Mesothelial cell of epicardium (in vitro differentiated cells): Measurements from ENCODE around the gene CASKIN2. TPM values are rescaled to one million over a fixed set of nuclear protein-coding genes. Genes with fewer than 3 reads are reported as not detected.
"Not testable (repeated sequence)": the region's sequence is repeated elsewhere in the genome, so short reads cannot be mapped to it uniquely, and the experiment has no call there.

Experiments used
- DNase-seq, 2 experiments: peaks; one replicate each; pipeline ENCODE4 v3.0.0; 2021; ENCODE audit warnings: low spot score in 2 of 2; ENCODE audit not compliant: unreplicated experiment in 2 of 2
- H3K27ac Mint-ChIP-seq: 2 replicates; pipeline ENCODE4 v1.8.0; 2021; ENCODE audit warnings: mixed read lengths
- H3K27me3 Mint-ChIP-seq: 2 replicates; pipeline ENCODE4 v1.8.0; 2021; ENCODE audit warnings: low read depth, mixed read lengths
- H3K36me3 Mint-ChIP-seq: 2 replicates; pipeline ENCODE4 v1.8.0; 2021; ENCODE audit warnings: mixed read lengths
- H3K4me1 Mint-ChIP-seq: 2 replicates; pipeline ENCODE4 v1.8.0; 2021; ENCODE audit warnings: mixed read lengths
- H3K4me3 Mint-ChIP-seq: 2 replicates; pipeline ENCODE4 v1.8.0; 2021; ENCODE audit warnings: mild to moderate bottlenecking, moderate library complexity, mixed read lengths
- H3K9me3 Mint-ChIP-seq: 2 replicates; pipeline ENCODE4 v1.8.0; 2021; ENCODE audit warnings: mixed read lengths
- total RNA-seq: library from RNA; stranded (reverse); gene quantifications from 3 replicates; pipeline ENCODE4 v1.2.1, GENCODE V29; 2021
- TF ChIP-seq, protein P1 (sequence below): fragments of 200-600 bp; sonication (generic); IDR thresholded peaks from one replicate; pipeline ENCODE4 v1.5.0; 2021; ENCODE audit warnings: antibody characterized with exemption; ENCODE audit not compliant: unreplicated experiment

CASKIN2 gene
- total RNA-seq, 1 donor from 2014 or later: 37.4 TPM

DNA sequence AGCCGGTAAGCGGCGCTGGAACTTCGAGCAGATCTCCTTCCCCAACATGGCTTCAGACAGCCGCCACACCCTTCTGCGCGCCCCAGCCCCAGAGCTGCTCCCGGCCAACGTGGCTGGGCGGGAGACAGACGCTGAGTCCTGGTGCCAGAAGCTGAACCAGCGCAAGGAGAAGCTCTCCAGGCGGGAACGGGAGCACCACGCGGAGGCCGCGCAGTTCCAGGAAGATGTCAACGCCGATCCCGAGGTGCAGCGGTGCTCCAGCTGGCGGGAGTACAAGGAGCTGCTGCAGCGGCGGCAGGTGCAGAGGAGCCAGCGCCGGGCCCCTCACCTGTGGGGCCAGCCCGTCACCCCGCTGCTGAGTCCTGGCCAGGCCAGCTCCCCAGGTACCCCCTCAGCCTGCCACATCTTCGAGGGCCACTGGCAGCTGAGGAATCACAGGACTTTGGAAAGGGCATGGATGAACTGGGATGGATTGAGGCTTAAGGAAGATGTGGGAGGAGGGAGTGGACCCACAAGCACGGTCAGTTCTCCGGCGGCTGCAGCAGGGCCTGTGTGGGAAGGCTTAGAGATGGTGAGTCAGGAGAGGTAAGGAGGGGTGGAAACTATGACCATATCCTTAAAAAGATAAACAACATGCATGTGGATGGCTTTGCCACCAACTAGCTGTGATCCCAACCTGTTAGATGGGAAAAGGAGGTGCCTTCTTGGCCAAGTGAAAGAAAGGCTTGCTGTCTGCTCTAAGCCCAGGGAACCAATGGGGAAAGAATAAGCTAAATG, 6.8 kb upstream of the CASKIN2 start:
- H3K4me3 Mint-ChIP-seq: no peak overlapping the region
- H3K27ac Mint-ChIP-seq: no peak overlapping the region
- peaks cover 14% of the 10 kb centered on the region for H3K36me3 Mint-ChIP-seq
- DNase-seq: no peak
- H3K27me3 Mint-ChIP-seq: peaks cover 12% of the 10 kb centered on the region
- TF ChIP-seq, protein P1, sequence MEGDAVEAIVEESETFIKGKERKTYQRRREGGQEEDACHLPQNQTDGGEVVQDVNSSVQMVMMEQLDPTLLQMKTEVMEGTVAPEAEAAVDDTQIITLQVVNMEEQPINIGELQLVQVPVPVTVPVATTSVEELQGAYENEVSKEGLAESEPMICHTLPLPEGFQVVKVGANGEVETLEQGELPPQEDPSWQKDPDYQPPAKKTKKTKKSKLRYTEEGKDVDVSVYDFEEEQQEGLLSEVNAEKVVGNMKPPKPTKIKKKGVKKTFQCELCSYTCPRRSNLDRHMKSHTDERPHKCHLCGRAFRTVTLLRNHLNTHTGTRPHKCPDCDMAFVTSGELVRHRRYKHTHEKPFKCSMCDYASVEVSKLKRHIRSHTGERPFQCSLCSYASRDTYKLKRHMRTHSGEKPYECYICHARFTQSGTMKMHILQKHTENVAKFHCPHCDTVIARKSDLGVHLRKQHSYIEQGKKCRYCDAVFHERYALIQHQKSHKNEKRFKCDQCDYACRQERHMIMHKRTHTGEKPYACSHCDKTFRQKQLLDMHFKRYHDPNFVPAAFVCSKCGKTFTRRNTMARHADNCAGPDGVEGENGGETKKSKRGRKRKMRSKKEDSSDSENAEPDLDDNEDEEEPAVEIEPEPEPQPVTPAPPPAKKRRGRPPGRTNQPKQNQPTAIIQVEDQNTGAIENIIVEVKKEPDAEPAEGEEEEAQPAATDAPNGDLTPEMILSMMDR: no peak
- H3K4me1 Mint-ChIP-seq: peaks cover 20% of the 10 kb centered on the region
- H3K9me3 Mint-ChIP-seq: no peaks in the 10 kb centered on the region

DNA sequence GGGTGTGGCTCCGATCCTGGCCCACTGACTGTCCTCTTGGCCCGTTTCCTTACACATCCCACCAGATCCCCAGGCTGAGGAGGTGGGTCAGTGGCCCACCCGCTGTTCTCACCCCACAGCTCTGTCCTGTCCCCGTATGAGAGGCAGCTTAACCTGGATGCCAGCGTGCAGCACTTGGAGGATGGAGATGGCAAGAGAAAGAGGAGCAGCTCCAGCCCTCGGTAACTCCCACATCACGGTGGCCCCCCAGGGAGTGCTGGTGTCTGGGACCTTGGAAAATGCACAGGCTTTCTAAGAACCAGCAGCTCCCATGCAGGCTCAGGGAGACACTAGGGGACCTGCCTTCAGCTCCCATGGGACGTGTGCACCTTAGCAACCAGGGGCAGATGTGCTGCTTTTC, 6.0 kb upstream of the CASKIN2 start:
- Mint-ChIP-seq H3K27ac (no peak overlapping the region), H3K4me1 (peaks cover 17% of the 10 kb centered on the region), H3K9me3 (no peaks in the 10 kb centered on the region), H3K27me3 (peaks cover 3% of the 10 kb centered on the region), H3K36me3 (peaks cover 14% of the 10 kb centered on the region), H3K4me3 (no peak overlapping the region)
- TF ChIP-seq, protein P1: no peak
- no peak for DNase-seq

DNA sequence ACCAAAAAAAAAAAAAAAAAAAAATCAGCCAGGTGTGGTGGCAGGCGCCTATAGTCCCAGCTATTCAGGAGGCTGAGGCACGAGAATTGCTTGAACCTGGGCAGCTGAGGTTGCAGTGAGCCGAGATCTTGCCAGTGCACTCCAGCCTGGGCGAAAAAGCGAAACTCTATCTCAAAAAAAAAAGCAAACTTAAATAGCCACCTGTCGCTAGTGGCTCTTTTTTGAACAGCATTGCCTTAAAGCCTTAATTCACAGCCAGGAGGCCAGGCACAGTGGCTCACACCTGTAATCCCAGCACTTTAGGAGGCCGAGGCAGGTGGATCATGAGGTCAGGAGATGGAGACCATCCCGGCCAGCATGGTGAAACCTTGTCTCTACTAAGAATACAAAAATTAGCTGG, 5.1 kb upstream of the CASKIN2 start:
- H3K36me3 Mint-ChIP-seq: peaks cover 14% of the 10 kb centered on the region
- peaks cover 15% of the 10 kb centered on the region for H3K4me1 Mint-ChIP-seq
- H3K27me3 Mint-ChIP-seq, DNase-seq, H3K27ac Mint-ChIP-seq, H3K9me3 Mint-ChIP-seq, H3K4me3 Mint-ChIP-seq: not testable (repeated sequence)

DNA sequence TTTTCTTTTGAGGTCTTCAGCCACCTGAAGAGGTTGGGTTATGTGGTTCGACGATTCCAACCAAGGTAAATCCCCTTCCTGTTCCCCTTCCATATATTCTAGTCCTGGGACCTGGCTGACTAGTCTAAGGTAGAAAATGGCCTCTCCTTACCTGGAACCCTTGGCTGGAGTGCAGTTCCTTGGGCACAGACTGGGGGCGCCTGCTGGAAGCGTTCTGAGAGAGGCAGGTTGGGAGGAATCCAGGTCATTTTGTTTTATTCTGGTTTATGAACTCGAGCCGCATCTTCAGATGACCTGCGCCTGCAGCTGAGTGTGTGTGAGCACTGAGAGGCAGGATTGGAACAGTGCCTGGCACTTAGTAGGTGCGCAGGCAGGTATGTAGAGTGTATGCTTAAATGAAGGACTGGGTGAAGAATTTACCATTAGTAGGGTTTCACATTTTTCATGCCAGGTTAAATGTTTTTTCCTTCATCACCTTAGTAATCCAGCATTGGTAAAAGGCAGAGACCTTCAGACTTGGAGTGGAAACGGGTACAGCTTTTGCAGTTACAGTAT, 3.7 kb upstream of the CASKIN2 start:
- no peak for DNase-seq
- Mint-ChIP-seq H3K9me3 (no peaks in the 10 kb centered on the region), H3K4me1 (peaks cover 16% of the 10 kb centered on the region), H3K27ac (no peak overlapping the region), H3K36me3 (peaks cover 14% of the 10 kb centered on the region), H3K27me3 (no peaks in the 10 kb centered on the region), H3K4me3 (no peak overlapping the region)
- TF ChIP-seq, protein P1: no peak

DNA sequence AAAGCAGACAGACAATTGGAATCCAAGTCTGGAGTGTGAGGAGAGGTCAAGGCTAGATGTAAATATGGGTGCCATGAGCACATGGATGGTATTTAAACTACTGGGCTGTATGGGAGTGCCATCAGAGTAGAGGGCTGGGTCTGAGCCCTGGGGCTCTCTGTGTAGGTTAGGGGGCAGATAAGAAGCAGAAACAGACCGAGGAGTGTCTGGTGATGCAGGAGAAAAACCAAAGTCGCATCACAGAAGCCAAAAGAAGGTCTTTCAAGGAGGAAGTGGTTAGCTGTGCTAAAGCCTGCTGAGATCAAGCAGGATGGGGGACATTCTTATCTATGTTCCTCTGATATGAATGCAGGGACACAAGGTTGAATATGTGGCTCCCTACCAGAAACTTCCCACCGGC, 2.9 kb upstream of the CASKIN2 start:
- Mint-ChIP-seq H3K4me3 (peak overlapping the region; percentile 77), H3K4me1 (peaks cover 24% of the 10 kb centered on the region)
- TF ChIP-seq, protein P1: no peak

DNA sequence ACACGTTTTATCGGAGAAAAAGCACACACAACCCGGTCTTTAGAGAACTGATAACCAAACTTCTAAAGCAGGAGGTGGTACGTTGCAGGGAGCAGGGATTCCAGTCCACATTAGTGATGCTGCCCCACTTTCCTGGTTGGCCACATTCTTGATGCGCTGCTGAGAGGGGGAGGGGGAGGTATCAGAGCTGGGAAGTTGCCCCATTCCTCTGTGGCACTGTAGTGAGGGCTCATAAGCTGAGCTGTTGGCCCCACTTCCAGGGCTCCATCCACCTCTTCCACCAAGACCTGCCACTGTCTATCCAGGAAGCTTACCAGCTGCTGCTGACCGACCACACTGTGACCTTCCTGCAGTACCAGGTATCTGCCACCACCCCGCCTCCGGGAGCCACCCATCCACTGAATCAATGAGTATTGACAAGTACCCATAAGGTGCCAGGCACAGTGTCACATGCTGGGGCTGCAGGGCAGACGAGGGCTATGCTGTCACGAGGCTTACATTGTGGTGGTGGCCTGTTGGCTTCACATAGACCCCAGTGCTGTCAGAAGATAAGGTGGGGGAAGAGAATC, 2.0 kb upstream of the CASKIN2 start:
- Mint-ChIP-seq H3K4me3 (peak overlapping the region; percentile 77), H3K27ac (peak overlapping the region; percentile 47), H3K4me1 (peaks cover 28% of the 10 kb centered on the region), H3K36me3 (peaks cover 8% of the 10 kb centered on the region), H3K9me3 (no peaks in the 10 kb centered on the region), H3K27me3 (no peaks in the 10 kb centered on the region)
- TF ChIP-seq, protein P1: peak; percentile 27
- no peak for DNase-seq

More for the DNA sequence above, 2.9 kb upstream of the CASKIN2 start:
- no peak for DNase-seq
- H3K27ac Mint-ChIP-seq: no peak overlapping the region
- no peaks in the 10 kb centered on the region for H3K9me3 Mint-ChIP-seq
- no peaks in the 10 kb centered on the region for H3K27me3 Mint-ChIP-seq
- peaks cover 11% of the 10 kb centered on the region for H3K36me3 Mint-ChIP-seq
